K562 (cell line): ENCODE results near the gene FBXO44. TPM values are rescaled to one million over a fixed set of nuclear protein-coding genes. Genes with fewer than 3 reads are reported as not detected.

Source experiments
- ATAC-seq: fragments of 200-7000 bp; cut with Tn5 transposase; 3 replicates; pipeline ENCODE4 v1.9.1; 2020; ENCODE audit warnings: moderate library complexity
- BruUV-seq: library from RNA; stranded (reverse); fragments of 400-500 nt; replicated peaks from 2 replicates; lab custom pipeline; 2021; lab: Mats Ljungman, UMichigan
- CTCF ChIA-PET: fragments of 300-600 bp; formaldehyde crosslinking; extraction: SDS; loops from one replicate; lab custom pipeline; 2021; ENCODE audit warnings: low intra/inter-chr PET ratio; lab: Yijun Ruan, JAX
- POLR2A ChIA-PET: fragments of 300-600, 350-650 bp; sonication (Branson Sonifier 250); formaldehyde crosslinking; extraction: SDS; loops from one replicate; lab custom pipeline; 2021; ENCODE audit warnings: antibody characterized with exemption, inconsistent platforms; lab: Yijun Ruan, JAX
- DNase-seq, 4 experiments: peaks; one replicate each; pipeline versions ENCODE4 v3.0.0 to v3.0.0-alpha.2; 2011 to 2018; ENCODE audit warnings: low spot score in 3 of 4, mixed read lengths in 3 of 4; ENCODE audit errors: extremely low read depth in 1 of 4
- FAIRE-seq: peaks from 2 replicates; lab custom pipeline; 2011; peaks lifted over from hg19 to GRCh38; lab: Jason Lieb, UNC
- H2AFZ ChIP-seq: 2 replicates; pipeline ENCODE4 v1.6.0; 2011; ENCODE audit warnings: low read depth, low read length, control low read depth, inconsistent platforms
- H3K27ac ChIP-seq: fragments of 200-600 bp; 3 replicates; pipeline ENCODE4 v1.8.0; 2011; ENCODE audit warnings: low read depth, mild to moderate bottlenecking, control low read depth, inconsistent platforms, low read length, moderate library complexity, mixed read lengths; ENCODE audit errors: extremely low read depth
- H3K27me3 ChIP-seq, 2 experiments: fragments of 300-600 bp in 1 of 2; 2 replicates in 1 of 2; 3 replicates in 1 of 2; pipeline versions ENCODE4 v1.6.0 to v1.8.0; 2011; ENCODE audit warnings: inconsistent platforms in 2 of 2, low read length in 2 of 2, mild to moderate bottlenecking in 1 of 2, mixed read lengths in 1 of 2, moderate library complexity in 1 of 2; ENCODE audit not compliant: control insufficient read depth in 2 of 2, insufficient read depth in 2 of 2
- H3K36me3 ChIP-seq: fragments of 300-600 bp; 3 replicates; pipeline ENCODE4 v1.8.0; 2011; ENCODE audit warnings: mild to moderate bottlenecking, low read length, inconsistent platforms; ENCODE audit not compliant: control insufficient read depth, insufficient read depth
- H3K4me1 ChIP-seq, 2 experiments: fragments of 200-600 bp in 1 of 2; replicated peaks in 1 of 2; 2 replicates in 1 of 2; 3 replicates in 1 of 2; pipeline versions ENCODE4 v1.5.1 to v1.8.0; 2011; ENCODE audit warnings: inconsistent platforms in 2 of 2, low read length in 2 of 2, mild to moderate bottlenecking in 1 of 2, mixed read lengths in 1 of 2, moderate library complexity in 1 of 2; ENCODE audit not compliant: control insufficient read depth in 2 of 2, insufficient read depth in 2 of 2
- H3K4me2 ChIP-seq: 2 replicates; pipeline ENCODE4 v1.6.1; 2011; ENCODE audit warnings: low read length, control low read depth, inconsistent platforms, mixed read lengths; ENCODE audit not compliant: insufficient read depth
- H3K4me3 ChIP-seq: fragments of 200-600 bp; sonication (generic), shearing (Covaris generic); 2 replicates; pipeline ENCODE4 v1.5.1; 2016; ENCODE audit warnings: control low read depth, inconsistent platforms
- H3K79me2 ChIP-seq: fragments of 200-600 bp; 3 replicates; pipeline ENCODE4 v1.8.0; 2011; ENCODE audit warnings: low read length, inconsistent platforms; ENCODE audit not compliant: control insufficient read depth, insufficient read depth
- H3K9ac ChIP-seq, 2 experiments: 2 replicates each; pipeline versions ENCODE4 v1.6.0 to v1.6.1; 2011; ENCODE audit warnings: low read depth in 2 of 2, low read length in 2 of 2, control low read depth in 1 of 2, inconsistent platforms in 1 of 2, mild to moderate bottlenecking in 1 of 2, mixed read lengths in 1 of 2; ENCODE audit not compliant: insufficient read depth in 1 of 2
- H3K9me1 ChIP-seq: one replicate; pipeline ENCODE4 v1.6.0; 2011; ENCODE audit warnings: inconsistent platforms, mild to moderate bottlenecking, low read length, moderate library complexity; ENCODE audit not compliant: control insufficient read depth, insufficient read depth
- H3K9me3 ChIP-seq: replicated peaks from 2 replicates; pipeline ENCODE4 v1.5.1; 2011; ENCODE audit warnings: low read depth, low read length, inconsistent platforms; ENCODE audit not compliant: control insufficient read depth, insufficient read depth
- H4K20me1 ChIP-seq: replicated peaks from 2 replicates; pipeline ENCODE4 v1.6.1; 2011; ENCODE audit warnings: low read length, inconsistent platforms, mixed read lengths; ENCODE audit not compliant: control insufficient read depth, insufficient read depth
- BACH1 ChIP-seq: fragments of 200-800 bp; sonication (Bioruptor generic); IDR thresholded peaks from 2 replicates; pipeline ENCODE4 v1.6.1; 2016; ENCODE audit warnings: missing genetic modification characterization, missing compliant biosample characterization
- HEY1 ChIP-seq: fragments of 250-450 bp; sonication (Bioruptor Pico); IDR thresholded peaks from 2 replicates; pipeline ENCODE4 v1.5.0; 2020; ENCODE audit warnings: mild to moderate bottlenecking, moderate library complexity, borderline replicate concordance
- HNRNPLL ChIP-seq: fragments of 200-400 bp; formaldehyde crosslinking; IDR thresholded peaks from 2 replicates; pipeline ENCODE4 v1.6.1; 2017; ENCODE audit warnings: low read length, low read depth, mild to moderate bottlenecking; ENCODE audit not compliant: poor library complexity, severe bottlenecking
- MCM2 ChIP-seq: fragments of 450-650 bp; IDR thresholded peaks from 2 replicates; pipeline ENCODE4 v1.6.1; 2017; ENCODE audit warnings: low read depth, mild to moderate bottlenecking
- NFIC ChIP-seq: fragments of 450-650 bp; IDR thresholded peaks from 2 replicates; pipeline ENCODE4 v1.6.1; 2017; ENCODE audit warnings: mild to moderate bottlenecking, inconsistent platforms
- POLR3G ChIP-seq: IDR thresholded peaks from 2 replicates; pipeline ENCODE4 v1.6.1; 2011; ENCODE audit not compliant: insufficient read length, insufficient replicate concordance; ENCODE audit errors: extremely low read depth
- RAD21 ChIP-seq, 2 experiments: fragments of 250-450 bp in 1 of 2; fragments of 450-650 bp in 1 of 2; sonication (Bioruptor Pico) in 1 of 2; formaldehyde crosslinking in 1 of 2; IDR thresholded peaks in 1 of 2; conservative IDR thresholded peaks in 1 of 2; 2 replicates each; pipeline versions ENCODE4 v1.4.0 to v1.8.0; 2020 to 2022; ENCODE audit warnings: mild to moderate bottlenecking in 2 of 2, moderate library complexity in 1 of 2
- SAFB ChIP-seq: fragments of 200-400 bp; formaldehyde crosslinking; IDR thresholded peaks from 2 replicates; pipeline ENCODE4 v1.6.1; 2017; ENCODE audit warnings: low read depth, low read length, borderline replicate concordance
- SAP30 ChIP-seq: fragments of 200-600 bp; sonication (generic); IDR thresholded peaks from 2 replicates; pipeline ENCODE4 v1.6.1; 2012; ENCODE audit warnings: borderline replicate concordance, low read depth, mild to moderate bottlenecking, moderate library complexity, low read length, control low read depth, inconsistent platforms; ENCODE audit not compliant: insufficient read depth, poor library complexity, severe bottlenecking
- SMC3 ChIP-seq: conservative IDR thresholded peaks from 2 replicates; pipeline ENCODE4 v1.6.1; 2011; ENCODE audit warnings: low read depth, low read length, improper control_type of control experiment; ENCODE audit not compliant: insufficient read depth
- SPI1 ChIP-seq: IDR thresholded peaks from 2 replicates; pipeline ENCODE4 v1.6.1; 2011; ENCODE audit warnings: low read depth, low read length, control low read depth, borderline replicate concordance
- WGBS: fragments of 100-300 bp; shearing (Covaris generic); methylation state at CpG from one replicate; pipeline ENCODE4 v1.1.6; 2016; ENCODE audit warnings: low coverage, mixed read lengths; ENCODE audit not compliant: insufficient coverage; ENCODE audit errors: missing lambda C conversion rate; 5-methylcytosine and 5-hydroxymethylcytosine counted together
- in situ Hi-C: fragments of 300-500 bp; cut with MboI; formaldehyde crosslinking; loops from 4 replicates; pipeline ENCODE4 v1.15.0; 2018; ENCODE audit warnings: inconsistent platforms, mixed read lengths
- intact Hi-C: fragments of 100-400 bp; cut with micrococcal nuclease; formaldehyde crosslinking; loops from 2 replicates; pipeline ENCODE4 v1.14.2; 2022
- polyA plus RNA-seq, 8 experiments: library from polyadenylated mRNA; depleted of rRNA in 4 of 8; stranded (reverse) in 5 of 8; unstranded in 3 of 8; fragments of >200 nt; fragmentation: Nextera tagmentation in 2 of 8; fragmentation: Illumina TruSeq in 1 of 8; extraction: Ambion mirVana in 2 of 8; extraction: Trizol in 1 of 8; gene quantifications; 2 replicates each; pipeline versions ENCODE4 v1.2.1 to v1.2.3, GENCODE V29; 2011 to 2014; ENCODE audit warnings: inconsistent platforms in 1 of 8, missing spikeins in 1 of 8
- total RNA-seq, 7 experiments: library from RNA; depleted of rRNA in 6 of 7; stranded (reverse); fragments of >200 nt in 6 of 7; fragmentation: Illumina TruSeq in 2 of 7; extraction: Trizol in 2 of 7; gene quantifications; 2 replicates each; pipeline versions ENCODE4 v1.2.1 to v1.2.3, GENCODE V29; 2011 to 2021; ENCODE audit warnings: low replicate concordance in 1 of 7
- TF ChIP-seq, protein P1 (sequence below): fragments of 250-450 bp; sonication (Bioruptor Pico); IDR thresholded peaks from 2 replicates; pipeline ENCODE4 v1.5.0; 2020; ENCODE audit warnings: mild to moderate bottlenecking, borderline replicate concordance
- TF ChIP-seq, protein P2 (sequence below): fragments of 200-800 bp; sonication (Bioruptor generic); IDR thresholded peaks from 2 replicates; pipeline ENCODE4 v1.6.1; 2016; ENCODE audit warnings: missing genetic modification characterization, missing compliant biosample characterization

Gene FBXO44
- total and polyA plus RNA-seq, 9 of the 15 experiments (the other 6 are each of a cell fraction or from before 2014, with no cell fraction given), result 0.69 to 20.9 (median 6.7) TPM

DNA sequence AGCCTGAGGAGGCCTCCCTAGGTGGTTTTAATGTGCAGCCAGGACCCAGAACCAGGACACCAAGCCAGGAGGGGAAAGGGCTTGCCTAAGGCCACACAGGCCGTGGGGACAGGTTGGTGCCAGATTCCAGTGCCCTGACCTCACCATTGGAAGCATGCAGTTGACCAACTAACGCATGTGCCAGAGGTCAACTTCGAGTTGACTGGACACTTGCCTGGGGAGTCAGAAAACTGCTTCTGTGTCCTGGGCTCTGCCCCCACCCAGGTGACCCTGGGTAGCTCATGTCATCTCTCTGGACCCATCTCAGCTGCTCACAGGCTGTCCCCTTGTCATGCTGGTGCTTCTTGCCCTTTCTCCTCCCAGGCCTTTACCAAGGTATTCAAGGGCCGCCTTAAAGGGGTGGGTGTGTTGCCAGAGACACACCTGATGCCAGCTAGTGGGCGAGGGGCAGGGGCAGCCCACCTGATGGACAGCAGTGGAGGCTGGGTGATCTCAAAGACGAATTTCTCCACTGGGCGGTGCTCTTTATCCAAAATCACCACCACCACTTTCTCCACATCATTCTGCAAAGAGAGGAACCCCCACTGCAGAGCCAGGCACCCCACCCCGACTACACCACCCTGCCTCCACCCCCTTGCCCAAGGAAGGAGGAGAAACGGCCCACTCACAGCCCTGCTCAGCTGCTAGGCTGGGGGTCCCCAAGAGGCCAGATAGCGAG is 21.9 kb downstream of the FBXO44 start:
- in situ Hi-C loops, result no loop called here
- Histone ChIP-seq H4K20me1 (peaks cover 4% of the 10 kb centered on the region), H3K4me2 (no peak overlapping the region), H3K9ac (peak overlapping the region in 1 of 2 experiments; percentile 14; a peak in 2 of 4 replicates), H3K4me3 (no peak overlapping the region), H3K9me1 (peaks cover 8% of the 10 kb centered on the region), H3K36me3 (peaks cover 75% of the 10 kb centered on the region), H2AFZ (no peak overlapping the region), H3K4me1 (peaks cover 7 to 60% of the 10 kb centered on the region in 2 experiments), H3K9me3 (no peaks in the 10 kb centered on the region), H3K79me2 (peaks cover 22% of the 10 kb centered on the region), H3K27me3 (no peaks in the 10 kb centered on the region), H3K27ac (no peak overlapping the region)
- FAIRE-seq, result no peak
- BruUV-seq, result no TSS peak
- ChIA-PET CTCF (interaction anchor here (1.6 kb wide), 1 partner anchor 44 kb away, joined by 5 read pairs; no protein-coding TSS in a partner anchor), POLR2A (interaction anchor here (0.6 to 3.7 kb wide), 7 partner anchors 12 to 458 kb away, joined by 3 to 17 read pairs (median 3); partner anchors contain the start of genes FBXO6 and MTOR)
- WGBS, result 62% methylated on average over 9 of the region's 10 CpGs
- intact Hi-C loops, result no loop called here
- DNase-seq, result peak in 1 of 4 experiments; percentile 19
- no peak for ATAC-seq
- TF ChIP-seq SPI1, result no peak
- TF ChIP-seq SAFB, result no peak
- TF ChIP-seq MCM2, result no peak
- no peak for TF ChIP-seq HNRNPLL
- TF ChIP-seq SAP30, result no peak
- peak; percentile 6 to 30; a peak in 2 of 4 replicates for TF ChIP-seq RAD21 (CRISPR knock-in tag; conservative IDR thresholded peaks at IDR 0.05 in 1 of 2, IDR thresholded peaks at IDR 0.05 in 1 of 2)
- TF ChIP-seq HEY1 (CRISPR knock-in tag), result no peak
- TF ChIP-seq, protein P1, sequence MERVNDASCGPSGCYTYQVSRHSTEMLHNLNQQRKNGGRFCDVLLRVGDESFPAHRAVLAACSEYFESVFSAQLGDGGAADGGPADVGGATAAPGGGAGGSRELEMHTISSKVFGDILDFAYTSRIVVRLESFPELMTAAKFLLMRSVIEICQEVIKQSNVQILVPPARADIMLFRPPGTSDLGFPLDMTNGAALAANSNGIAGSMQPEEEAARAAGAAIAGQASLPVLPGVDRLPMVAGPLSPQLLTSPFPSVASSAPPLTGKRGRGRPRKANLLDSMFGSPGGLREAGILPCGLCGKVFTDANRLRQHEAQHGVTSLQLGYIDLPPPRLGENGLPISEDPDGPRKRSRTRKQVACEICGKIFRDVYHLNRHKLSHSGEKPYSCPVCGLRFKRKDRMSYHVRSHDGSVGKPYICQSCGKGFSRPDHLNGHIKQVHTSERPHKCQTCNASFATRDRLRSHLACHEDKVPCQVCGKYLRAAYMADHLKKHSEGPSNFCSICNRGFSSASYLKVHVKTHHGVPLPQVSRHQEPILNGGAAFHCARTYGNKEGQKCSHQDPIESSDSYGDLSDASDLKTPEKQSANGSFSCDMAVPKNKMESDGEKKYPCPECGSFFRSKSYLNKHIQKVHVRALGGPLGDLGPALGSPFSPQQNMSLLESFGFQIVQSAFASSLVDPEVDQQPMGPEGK, result no peak
- TF ChIP-seq SMC3, result 0 out of 2 replicates have a peak, but pooled peaks have one; percentile 12
- TF ChIP-seq, protein P2, sequence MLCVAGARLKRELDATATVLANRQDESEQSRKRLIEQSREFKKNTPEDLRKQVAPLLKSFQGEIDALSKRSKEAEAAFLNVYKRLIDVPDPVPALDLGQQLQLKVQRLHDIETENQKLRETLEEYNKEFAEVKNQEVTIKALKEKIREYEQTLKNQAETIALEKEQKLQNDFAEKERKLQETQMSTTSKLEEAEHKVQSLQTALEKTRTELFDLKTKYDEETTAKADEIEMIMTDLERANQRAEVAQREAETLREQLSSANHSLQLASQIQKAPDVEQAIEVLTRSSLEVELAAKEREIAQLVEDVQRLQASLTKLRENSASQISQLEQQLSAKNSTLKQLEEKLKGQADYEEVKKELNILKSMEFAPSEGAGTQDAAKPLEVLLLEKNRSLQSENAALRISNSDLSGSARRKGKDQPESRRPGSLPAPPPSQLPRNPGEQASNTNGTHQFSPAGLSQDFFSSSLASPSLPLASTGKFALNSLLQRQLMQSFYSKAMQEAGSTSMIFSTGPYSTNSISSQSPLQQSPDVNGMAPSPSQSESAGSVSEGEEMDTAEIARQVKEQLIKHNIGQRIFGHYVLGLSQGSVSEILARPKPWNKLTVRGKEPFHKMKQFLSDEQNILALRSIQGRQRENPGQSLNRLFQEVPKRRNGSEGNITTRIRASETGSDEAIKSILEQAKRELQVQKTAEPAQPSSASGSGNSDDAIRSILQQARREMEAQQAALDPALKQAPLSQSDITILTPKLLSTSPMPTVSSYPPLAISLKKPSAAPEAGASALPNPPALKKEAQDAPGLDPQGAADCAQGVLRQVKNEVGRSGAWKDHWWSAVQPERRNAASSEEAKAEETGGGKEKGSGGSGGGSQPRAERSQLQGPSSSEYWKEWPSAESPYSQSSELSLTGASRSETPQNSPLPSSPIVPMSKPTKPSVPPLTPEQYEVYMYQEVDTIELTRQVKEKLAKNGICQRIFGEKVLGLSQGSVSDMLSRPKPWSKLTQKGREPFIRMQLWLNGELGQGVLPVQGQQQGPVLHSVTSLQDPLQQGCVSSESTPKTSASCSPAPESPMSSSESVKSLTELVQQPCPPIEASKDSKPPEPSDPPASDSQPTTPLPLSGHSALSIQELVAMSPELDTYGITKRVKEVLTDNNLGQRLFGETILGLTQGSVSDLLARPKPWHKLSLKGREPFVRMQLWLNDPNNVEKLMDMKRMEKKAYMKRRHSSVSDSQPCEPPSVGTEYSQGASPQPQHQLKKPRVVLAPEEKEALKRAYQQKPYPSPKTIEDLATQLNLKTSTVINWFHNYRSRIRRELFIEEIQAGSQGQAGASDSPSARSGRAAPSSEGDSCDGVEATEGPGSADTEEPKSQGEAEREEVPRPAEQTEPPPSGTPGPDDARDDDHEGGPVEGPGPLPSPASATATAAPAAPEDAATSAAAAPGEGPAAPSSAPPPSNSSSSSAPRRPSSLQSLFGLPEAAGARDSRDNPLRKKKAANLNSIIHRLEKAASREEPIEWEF (CRISPR knock-in tag), result no peak
- TF ChIP-seq BACH1, result no peak
- no peak for TF ChIP-seq NFIC
- no peak for TF ChIP-seq POLR3G
